Left forelimb (tissue), 1 donor: ENCODE measurements around the gene TPM4.

Source experiments
- DNase-seq: peaks from one replicate; pipeline ENCODE4 v3.0.0-alpha.2; 2018; ENCODE audit warnings: low spot score

The TPM4 gene

DNA sequence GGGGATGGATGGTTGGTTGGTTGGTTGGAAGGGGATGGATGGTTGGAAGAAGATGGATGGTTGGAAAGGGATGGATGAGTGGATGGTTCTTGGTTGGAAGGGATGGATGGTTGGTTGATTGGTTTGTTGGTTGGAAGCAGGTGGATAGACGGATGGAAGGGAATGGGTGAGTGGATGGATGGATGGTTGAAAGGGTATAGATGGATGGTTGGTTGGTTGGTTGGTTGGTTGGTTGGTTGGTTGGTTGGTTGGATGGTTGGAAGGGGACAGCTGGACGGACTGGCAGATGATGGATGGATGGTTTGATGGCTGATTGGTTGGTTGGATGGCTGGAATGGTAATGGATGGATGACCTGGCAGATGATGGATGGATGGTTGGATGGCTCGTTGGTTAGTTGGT lies 55.4 kb downstream of the TPM4 start:
- DNase-seq = no peak

DNA sequence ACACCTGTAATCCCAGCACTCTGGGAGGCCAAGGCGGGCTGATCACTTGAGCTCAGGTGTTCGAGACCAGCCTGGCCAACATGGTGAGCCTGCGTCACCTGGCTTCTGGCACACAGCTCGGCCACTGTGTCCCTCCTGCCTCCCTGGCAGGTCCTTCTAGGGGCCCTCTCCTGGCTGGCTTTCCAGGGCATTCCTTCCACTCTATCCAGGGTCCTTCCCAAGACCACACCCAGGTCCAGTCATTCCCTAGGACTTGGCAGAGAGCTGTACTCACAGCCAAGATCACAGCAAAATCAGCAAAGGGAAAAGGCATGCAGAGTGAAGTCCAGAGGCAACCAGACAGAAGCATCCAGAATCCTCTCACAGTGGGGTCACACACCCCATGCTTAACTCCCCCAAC lies 57.5 kb downstream of the TPM4 start:
- no peak for DNase-seq

DNA sequence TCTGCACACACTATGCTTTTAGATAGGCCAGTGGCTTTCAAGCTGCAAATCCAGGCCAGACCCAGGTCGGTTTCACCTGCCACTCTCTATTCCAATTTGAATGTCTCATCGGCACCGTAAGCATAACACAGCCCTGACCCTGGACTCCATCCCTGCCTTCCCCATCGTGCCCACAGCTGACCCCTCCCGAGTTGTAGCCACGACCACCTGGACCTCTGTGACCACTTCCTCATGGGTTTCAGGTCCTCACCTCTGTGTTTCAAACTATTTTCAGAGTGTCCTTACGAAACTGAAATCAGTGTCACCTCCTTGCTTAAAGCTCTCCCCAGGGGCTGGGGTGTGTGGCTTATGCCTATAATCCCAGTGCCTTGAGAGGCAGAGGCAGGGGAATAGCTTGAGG lies 58.2 kb downstream of the TPM4 start:
- no peak for DNase-seq

DNA sequence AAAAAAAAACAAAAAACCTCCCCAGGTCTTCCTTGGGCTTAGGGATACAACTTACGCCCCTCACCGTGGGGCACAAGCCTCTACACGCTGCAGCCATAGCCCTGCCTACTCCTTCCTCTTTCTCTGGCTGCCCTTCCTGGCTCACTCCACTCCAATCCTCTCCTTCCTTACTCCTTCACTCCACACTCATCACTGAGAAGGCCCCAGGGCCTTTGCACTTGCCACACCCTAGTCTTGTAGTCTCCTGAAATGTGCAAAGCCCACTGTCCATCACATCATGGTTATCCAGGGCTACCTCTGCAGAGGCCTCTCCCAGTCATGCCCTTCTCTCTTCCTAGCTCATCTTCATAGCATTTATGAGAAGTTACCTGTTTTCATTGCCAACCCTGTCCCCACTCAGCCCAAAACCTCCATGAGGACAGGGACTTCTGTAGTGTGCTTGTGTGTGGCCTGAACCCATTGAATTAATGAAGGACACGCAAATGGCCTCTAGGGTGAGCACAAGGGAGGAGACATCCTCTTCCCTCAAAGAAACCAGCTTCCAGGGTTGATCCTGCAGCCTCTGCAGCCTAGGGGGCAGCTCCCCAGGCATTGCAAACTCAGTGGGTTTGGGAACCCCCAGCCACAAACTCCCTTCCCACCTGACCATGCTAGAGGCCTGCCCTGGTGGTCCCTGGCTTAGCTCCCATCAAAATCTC lies 59.3 kb downstream of the TPM4 start:
- DNase-seq = no peak

DNA sequence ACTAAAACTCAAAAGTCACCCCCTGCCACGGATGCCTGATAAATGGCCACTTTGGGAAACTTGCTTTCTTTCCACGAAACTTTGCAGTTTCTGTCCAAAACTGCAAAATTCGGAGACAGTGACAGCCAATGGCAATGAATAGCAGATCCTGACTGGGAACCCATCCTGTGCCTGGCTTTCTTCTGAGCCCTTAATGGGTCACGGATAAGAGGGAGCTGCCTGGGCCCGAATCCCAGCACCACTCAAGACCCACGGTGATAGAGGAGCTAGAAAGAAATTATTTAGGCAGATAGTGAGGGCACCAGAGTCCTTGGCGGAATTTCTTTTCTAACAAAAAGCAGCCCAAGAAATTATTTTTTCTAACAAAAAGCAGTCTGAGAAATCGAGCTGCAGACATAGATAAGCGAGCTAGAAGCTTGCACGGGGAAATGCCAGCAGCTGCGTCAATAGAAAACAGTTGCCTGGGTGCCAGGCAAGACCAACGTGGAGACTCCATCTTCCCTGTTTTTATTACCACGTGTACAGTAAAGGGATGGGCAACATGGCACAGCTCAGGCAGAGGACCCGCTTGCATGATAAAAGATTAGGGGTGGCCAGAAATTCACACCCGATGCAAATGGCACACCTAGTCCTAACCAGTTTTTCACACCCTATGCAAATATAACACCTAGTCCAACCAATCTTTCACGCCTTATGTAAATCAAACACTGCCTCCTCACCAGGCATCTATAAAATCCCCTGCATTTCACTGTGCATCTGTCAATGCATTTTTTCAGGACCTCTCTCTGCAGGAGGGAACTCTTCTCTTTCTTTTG lies 60.1 kb downstream of the TPM4 start:
- DNase-seq = no peak

DNA sequence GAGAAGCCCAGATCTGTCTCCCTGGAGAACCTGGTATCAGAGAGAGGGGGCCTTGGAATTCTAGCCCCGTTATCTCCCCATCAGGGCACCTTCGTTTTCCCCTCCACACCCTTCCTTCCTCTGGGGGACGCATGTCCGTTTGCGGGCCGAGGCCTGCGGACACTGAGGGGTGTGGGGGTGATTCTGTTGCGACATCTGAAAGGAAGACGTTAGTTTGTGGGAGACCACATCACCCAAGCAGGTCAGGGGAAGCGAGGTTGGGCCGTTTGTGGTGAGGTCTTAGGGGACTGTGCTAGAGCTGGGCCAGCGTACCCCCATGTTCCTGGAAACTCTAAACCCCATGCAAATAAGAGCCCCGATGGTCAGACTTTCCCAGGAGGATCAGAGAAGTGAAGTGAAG lies 63.5 kb downstream of the TPM4 start:
- no peak for DNase-seq

DNA sequence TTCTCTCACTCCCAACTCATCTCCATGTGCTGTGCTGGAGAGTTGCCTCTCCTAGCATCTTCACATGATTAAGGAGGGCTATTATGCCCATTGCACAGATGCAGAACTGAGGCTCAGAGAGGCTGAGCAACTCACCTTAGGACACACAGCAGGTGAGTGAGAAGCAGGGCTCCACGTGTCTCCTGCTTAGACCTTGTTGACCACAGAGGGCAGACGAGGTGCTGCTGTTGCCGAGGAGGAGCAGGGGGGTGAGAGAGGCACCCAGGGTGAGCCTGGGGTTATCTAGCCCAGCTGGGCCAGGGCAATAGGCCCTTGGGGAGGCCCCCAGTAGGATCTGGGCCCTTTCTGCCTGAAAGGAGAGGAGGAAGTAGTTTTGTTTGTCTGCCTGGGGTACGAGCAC lies 64.7 kb downstream of the TPM4 start:
- no peak for DNase-seq

DNA sequence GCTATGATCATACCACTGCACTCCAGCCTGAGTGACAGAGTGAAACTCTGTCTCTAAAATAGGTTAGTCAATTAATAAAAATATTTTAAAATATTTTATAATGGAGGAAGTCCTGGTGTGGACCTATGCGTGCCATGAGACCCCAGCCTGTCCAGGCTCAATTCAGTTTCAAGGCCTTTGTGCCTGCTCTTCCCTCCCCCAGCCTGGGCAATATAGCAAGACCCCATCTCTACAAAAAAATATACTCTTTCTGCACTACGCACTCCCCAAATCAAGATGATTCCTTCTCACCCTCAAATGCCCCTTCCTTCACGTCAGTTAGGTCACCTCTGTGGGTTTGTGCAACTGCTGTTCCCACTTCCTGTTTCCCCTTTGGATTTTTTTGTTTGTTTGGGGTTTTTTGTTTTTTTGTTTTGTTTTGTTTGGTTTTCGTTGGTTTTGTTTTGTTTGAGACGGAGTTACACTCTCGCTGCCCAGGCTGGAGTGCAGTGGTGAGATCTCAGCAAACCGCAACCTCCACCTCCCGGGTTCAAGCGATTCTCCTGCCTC lies 65.8 kb downstream of the TPM4 start:
- no peak for DNase-seq

DNA sequence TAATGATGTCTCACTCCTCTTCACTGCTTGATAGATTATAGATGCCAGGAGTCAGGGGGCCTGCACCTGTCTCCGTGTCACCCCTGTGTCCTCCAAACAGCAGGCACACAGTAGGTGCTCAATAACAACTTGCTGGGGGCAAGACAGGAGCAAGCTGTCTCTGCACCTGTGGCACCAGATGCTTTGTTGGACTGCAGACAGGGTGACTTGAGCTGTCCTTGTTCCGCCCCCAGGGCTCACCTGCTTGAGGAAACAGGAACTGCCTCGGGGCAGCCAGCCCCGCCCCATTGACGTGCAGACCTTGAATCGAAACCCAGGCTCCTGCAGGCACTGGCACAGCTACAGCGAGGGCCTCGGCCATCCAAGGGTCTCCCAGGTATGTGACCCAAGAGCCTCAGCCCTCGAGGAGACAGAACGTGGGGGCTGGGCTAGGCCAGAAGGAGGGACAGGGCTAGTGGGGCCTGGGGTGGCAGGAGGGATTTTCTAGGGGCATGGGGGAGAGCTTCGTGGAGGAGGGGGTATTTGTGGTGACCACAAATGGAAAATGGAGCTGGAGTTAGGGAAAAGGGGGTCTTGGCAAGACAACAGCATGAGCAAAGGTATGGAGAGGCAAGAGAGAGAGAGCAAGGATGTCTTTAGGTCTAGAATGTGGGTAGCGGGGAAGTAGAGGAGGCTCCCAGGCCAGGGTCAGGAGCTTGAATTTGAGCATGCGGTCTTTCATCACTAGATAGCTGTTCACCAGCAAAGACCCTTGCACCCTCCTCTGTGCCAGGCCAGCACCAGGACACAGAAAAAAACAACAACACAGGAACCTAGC lies 67.3 kb downstream of the TPM4 start, which contains the start of gene HSH2D:
TSS of gene HSH2D (plus strand) at position 287 of the 817 bp plus-strand sequence. CDS start 5,066 bp downstream, outside the sequence.
- no peak for DNase-seq

DNA sequence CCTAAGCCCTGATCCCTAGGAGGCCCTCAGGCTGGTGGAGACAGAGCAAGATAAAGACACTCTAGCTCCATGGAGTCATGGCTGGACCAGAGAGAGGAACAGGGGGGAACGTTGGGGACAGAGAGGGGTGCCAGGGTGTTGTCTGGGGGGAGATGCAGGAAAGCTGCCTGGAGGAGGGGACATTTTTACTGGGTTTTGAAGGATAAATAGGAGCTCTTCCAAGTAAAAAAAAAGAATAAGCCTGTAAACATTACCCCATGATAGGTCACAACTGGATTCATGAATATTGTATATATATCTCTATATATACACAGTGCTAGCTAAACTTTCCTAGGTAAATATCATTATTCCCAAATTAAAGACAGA lies 67.9 kb downstream of the TPM4 start:
- DNase-seq = no peak

DNA sequence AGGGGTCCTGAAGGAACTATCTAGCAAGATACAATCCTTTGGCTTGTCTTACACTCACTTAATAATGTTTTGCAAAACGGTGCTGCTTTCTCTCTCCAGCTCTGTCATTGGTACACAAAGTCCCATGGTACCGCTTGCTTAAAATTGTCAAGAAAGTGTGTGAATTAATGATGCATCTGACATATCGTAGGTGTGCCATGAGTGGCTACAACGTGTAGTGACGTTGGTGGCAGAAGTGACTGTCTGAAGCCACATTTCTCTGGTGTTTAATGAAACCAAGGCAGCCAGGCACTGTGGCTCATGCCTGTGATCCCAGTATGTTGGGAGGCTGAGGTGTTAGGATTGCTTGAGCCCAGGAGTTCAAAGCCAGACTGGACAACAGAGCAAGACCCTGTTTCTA lies 69.8 kb downstream of the TPM4 start:
- DNase-seq = no peak

DNA sequence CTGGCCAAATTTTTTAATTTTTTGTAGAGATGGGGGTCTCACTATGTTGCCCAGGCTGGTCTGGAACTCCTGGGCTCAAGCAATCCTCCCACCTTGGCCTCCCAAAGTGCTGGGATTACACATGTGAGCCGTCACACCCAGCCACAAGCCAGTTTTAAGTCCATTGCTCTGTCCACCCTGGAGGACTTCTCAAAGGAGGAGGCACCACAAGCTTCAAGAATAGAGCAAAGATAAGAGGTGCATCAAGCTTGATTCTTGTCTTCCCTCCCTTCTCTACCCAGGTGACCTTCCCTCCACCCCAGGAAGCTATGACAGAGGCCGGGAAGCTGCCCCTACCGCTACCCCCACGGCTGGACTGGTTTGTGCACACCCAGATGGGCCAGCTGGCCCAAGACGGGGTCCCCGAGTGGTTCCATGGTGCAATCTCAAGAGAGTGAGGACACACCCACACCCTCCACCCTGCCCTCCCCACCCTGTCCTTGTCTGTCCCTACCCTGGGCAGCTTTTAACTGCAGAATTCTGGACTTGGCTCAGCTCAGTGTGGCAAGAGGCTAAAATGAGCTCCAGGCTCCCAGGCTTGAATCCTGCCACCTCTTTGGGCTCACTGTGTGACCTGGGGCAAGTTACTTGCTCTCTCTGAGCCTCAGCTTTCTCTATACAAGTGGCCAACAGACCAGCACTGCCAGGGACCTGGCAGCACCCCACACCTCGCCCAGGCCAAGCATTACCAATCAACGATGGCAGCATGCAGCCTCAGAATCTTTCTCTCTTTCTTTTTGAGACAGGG lies 72.3 kb downstream of the TPM4 start:
- DNase-seq = no peak
